Testis (tissue), 2 donors: ENCODE data around the gene PCNT.

Experiments used
- POLR2A ChIP-seq: fragments of 450-650 bp; IDR thresholded peaks from one replicate; pipeline ENCODE4 v1.6.1; 2017; ENCODE audit warnings: antibody characterized with exemption, mild to moderate bottlenecking, moderate library complexity
- TF ChIP-seq, protein P1 (sequence below), 3 experiments: fragments of 450-650 bp in 2 of 3; fragments of 200-600 bp in 1 of 3; sonication (generic) in 1 of 3; IDR thresholded peaks; one replicate each; pipeline ENCODE4 v1.5.1; 2016 to 2019; ENCODE audit warnings: antibody characterized with exemption in 3 of 3, mild to moderate bottlenecking in 2 of 3, moderate library complexity in 1 of 3

DNA sequence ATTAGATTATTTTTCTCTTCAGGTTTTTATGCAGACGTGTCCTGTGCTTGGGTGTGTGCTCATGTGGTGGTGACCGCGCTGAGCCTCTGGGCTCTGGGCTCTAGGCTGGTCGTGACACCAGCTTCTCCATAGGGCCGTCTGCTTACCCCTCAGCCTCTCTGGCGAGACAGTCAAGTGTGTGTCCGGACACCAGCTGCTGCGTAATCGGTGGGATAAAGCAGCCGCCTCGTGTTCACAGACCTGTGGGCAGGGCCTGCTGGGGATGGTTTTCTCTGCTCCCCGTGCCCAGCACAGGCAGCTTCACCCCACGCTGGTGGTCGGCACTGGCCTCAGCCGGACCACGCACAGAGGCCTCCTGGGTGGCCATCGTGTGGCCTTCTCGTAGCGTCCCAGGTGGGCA, 101.1 kb downstream of the PCNT start:
- TF ChIP-seq, protein P1, sequence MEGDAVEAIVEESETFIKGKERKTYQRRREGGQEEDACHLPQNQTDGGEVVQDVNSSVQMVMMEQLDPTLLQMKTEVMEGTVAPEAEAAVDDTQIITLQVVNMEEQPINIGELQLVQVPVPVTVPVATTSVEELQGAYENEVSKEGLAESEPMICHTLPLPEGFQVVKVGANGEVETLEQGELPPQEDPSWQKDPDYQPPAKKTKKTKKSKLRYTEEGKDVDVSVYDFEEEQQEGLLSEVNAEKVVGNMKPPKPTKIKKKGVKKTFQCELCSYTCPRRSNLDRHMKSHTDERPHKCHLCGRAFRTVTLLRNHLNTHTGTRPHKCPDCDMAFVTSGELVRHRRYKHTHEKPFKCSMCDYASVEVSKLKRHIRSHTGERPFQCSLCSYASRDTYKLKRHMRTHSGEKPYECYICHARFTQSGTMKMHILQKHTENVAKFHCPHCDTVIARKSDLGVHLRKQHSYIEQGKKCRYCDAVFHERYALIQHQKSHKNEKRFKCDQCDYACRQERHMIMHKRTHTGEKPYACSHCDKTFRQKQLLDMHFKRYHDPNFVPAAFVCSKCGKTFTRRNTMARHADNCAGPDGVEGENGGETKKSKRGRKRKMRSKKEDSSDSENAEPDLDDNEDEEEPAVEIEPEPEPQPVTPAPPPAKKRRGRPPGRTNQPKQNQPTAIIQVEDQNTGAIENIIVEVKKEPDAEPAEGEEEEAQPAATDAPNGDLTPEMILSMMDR (IDR thresholded peaks at IDR 0.05): no peak
- no peak for TF ChIP-seq POLR2A
